Thyroid gland (tissue), 4 donors: ENCODE data around the gene C9orf78.

Experiments used
- POLR2A ChIP-seq, 2 donors: fragments of 450-650 bp; IDR thresholded peaks; one replicate each; pipeline ENCODE4 v1.6.1; 2017; ENCODE audit warnings: antibody characterized with exemption in 2 of 2, mild to moderate bottlenecking in 2 of 2, moderate library complexity in 1 of 2
- TF ChIP-seq, protein P1 (sequence below), 6 experiments: fragments of 200-600 bp in 3 of 6; fragments of 450-650 bp in 3 of 6; sonication (generic) in 3 of 6; IDR thresholded peaks; one replicate each; pipeline ENCODE4 v1.5.1; 2016 to 2019; ENCODE audit warnings: antibody characterized with exemption in 6 of 6, mild to moderate bottlenecking in 2 of 6, inconsistent platforms in 1 of 6, moderate library complexity in 1 of 6

DNA sequence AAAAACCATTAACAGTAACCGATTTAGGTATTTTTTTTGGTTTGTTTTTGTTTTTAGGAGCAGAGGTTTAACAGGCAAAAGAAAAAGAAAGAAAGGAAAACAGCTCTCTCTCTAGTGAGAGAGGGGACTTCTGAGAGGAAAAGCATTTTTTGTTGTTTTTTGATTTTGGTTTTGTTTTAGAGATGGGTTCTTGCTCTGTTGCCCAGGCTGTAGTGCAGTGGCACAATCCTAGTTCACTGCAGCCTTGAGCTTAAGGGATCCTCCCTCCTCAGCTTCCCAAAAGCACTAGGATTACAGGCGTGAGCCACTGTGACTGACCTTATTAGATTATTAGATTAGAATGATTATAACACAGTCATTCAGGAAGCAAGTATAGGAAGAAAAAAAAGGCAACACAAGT, 10.3 kb upstream of the C9orf78 start:
- no peak for TF ChIP-seq POLR2A (IDR thresholded peaks at IDR 0.05)
- TF ChIP-seq, protein P1, sequence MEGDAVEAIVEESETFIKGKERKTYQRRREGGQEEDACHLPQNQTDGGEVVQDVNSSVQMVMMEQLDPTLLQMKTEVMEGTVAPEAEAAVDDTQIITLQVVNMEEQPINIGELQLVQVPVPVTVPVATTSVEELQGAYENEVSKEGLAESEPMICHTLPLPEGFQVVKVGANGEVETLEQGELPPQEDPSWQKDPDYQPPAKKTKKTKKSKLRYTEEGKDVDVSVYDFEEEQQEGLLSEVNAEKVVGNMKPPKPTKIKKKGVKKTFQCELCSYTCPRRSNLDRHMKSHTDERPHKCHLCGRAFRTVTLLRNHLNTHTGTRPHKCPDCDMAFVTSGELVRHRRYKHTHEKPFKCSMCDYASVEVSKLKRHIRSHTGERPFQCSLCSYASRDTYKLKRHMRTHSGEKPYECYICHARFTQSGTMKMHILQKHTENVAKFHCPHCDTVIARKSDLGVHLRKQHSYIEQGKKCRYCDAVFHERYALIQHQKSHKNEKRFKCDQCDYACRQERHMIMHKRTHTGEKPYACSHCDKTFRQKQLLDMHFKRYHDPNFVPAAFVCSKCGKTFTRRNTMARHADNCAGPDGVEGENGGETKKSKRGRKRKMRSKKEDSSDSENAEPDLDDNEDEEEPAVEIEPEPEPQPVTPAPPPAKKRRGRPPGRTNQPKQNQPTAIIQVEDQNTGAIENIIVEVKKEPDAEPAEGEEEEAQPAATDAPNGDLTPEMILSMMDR (IDR thresholded peaks at IDR 0.05) = no peak
